ENCODE results near the gene MTMR11. TPM values are rescaled to one million over a fixed set of nuclear protein-coding genes. Genes with fewer than 3 reads are reported as not detected.
A peak's percentile ranks its signal among the peaks of the same experiment; 100 is the strongest.

MTMR11 gene
- total RNA-seq, 2 donors from 2014 or later = 2.6 to 5.6 TPM

GRCh38 chr1:149929856-149930255 is 6.8 kb downstream of the MTMR11 start:
- Mint-ChIP-seq H3K4me1 (ENCODE audit: low read depth in 2 of 2) (peaks cover 38 to 56% of the 10 kb centered on the region in 2 donors), H3K27me3 (peaks cover 0 to 11% of the 10 kb centered on the region in 2 donors), H3K36me3 (peaks cover 18% of the 10 kb centered on the region), H3K9me3 (no peaks in the 10 kb centered on the region), H3K27ac (peak overlapping the region in 1 of 2 donors; percentile 86), H3K4me3 (no peak overlapping the region)
- ATAC-seq (no peak), DNase-seq (ENCODE audit: low spot score) (no peak)

- DNase-seq (ENCODE audit: low spot score) = no peak
- peaks cover 45 to 69% of the 10 kb centered on the region in 2 donors for H3K4me1 Mint-ChIP-seq (ENCODE audit: low read depth in 2 of 2)
- peaks cover 0 to 8% of the 10 kb centered on the region in 2 donors for H3K27me3 Mint-ChIP-seq
These were observed 8.3 kb downstream of the MTMR11 start for GRCh38 chr1:149928401-149928724.

GRCh38 chr1:149927563-149928400 is 8.9 kb downstream of the MTMR11 start, which contains the start of gene SF3B4:
Gene SF3B4, minus strand, starts transcription at chr1:149927803. Its CDS starts 44 bp downstream, at chr1:149927759.
- peak within 1 kb of the TSS; percentile 86 to 98 for H3K27ac Mint-ChIP-seq
- peaks cover 39% of the 10 kb centered on the region for H3K36me3 Mint-ChIP-seq
- peaks cover 49 to 69% of the 10 kb centered on the region in 2 donors for H3K4me1 Mint-ChIP-seq (ENCODE audit: low read depth in 2 of 2)
- DNase-seq (ENCODE audit: low spot score) = peak; percentile 96
- H3K4me3 Mint-ChIP-seq = peak within 1 kb of the TSS; percentile 100
- H3K27me3 Mint-ChIP-seq = peaks cover 0 to 8% of the 10 kb centered on the region in 2 donors
- ATAC-seq = peak; percentile 99 to 100
- H3K9me3 Mint-ChIP-seq = no peaks in the 10 kb centered on the region

More at GRCh38 chr1:149928401-149928724, 8.3 kb downstream of the MTMR11 start:
- Mint-ChIP-seq H3K36me3 (peaks cover 33% of the 10 kb centered on the region), H3K4me3 (peak overlapping the region; percentile 100), H3K27ac (peak overlapping the region; percentile 86 to 98), H3K9me3 (no peaks in the 10 kb centered on the region)
- ATAC-seq = no peak

GRCh38 chr1:149927056-149927562 is 9.6 kb downstream of the MTMR11 start:
- DNase-seq (ENCODE audit: low spot score) (peak; percentile 15), ATAC-seq (peak in 1 of 2 donors; percentile 7)
- peak overlapping the region; percentile 86 to 98 for H3K27ac Mint-ChIP-seq
- peaks cover 49 to 68% of the 10 kb centered on the region in 2 donors for H3K4me1 Mint-ChIP-seq (ENCODE audit: low read depth in 2 of 2)
- no peaks in the 10 kb centered on the region for H3K9me3 Mint-ChIP-seq
- peaks cover 0 to 8% of the 10 kb centered on the region in 2 donors for H3K27me3 Mint-ChIP-seq
- peaks cover 40% of the 10 kb centered on the region for H3K36me3 Mint-ChIP-seq
- peak overlapping the region; percentile 100 for H3K4me3 Mint-ChIP-seq

- Mint-ChIP-seq H3K36me3 (peaks cover 40% of the 10 kb centered on the region), H3K27me3 (peaks cover 0 to 2% of the 10 kb centered on the region in 2 donors), H3K4me1 (ENCODE audit: low read depth in 2 of 2) (peaks cover 43 to 60% of the 10 kb centered on the region in 2 donors), H3K27ac (peak overlapping the region; percentile 86 to 98), H3K9me3 (no peaks in the 10 kb centered on the region), H3K4me3 (peak overlapping the region; percentile 100)
- DNase-seq (ENCODE audit: low spot score) (no peak), ATAC-seq (no peak)
These were observed 10.4 kb downstream of the MTMR11 start for GRCh38 chr1:149926296-149926695.

GRCh38 chr1:149925751-149926150 is 10.9 kb downstream of the MTMR11 start:
- ATAC-seq = no peak
- DNase-seq (ENCODE audit: low spot score) = peak; percentile 56
- Mint-ChIP-seq H3K36me3 (peaks cover 40% of the 10 kb centered on the region), H3K27me3 (no peaks in the 10 kb centered on the region), H3K9me3 (no peaks in the 10 kb centered on the region), H3K4me3 (peak overlapping the region; percentile 100), H3K4me1 (ENCODE audit: low read depth in 2 of 2) (peaks cover 40 to 55% of the 10 kb centered on the region in 2 donors), H3K27ac (peak overlapping the region; percentile 45 to 98)

GRCh38 chr1:149925345-149925744 is 11.3 kb downstream of the MTMR11 start:
- Mint-ChIP-seq H3K36me3 (peaks cover 40% of the 10 kb centered on the region), H3K27ac (peak overlapping the region in 1 of 2 donors; percentile 45), H3K9me3 (no peaks in the 10 kb centered on the region), H3K27me3 (no peaks in the 10 kb centered on the region), H3K4me3 (peak overlapping the region; percentile 80), H3K4me1 (ENCODE audit: low read depth in 2 of 2) (peaks cover 38 to 51% of the 10 kb centered on the region in 2 donors)
- DNase-seq (ENCODE audit: low spot score) (no peak), ATAC-seq (no peak)

GRCh38 chr1:149923626-149924025 is 13.1 kb downstream of the MTMR11 start:
- peaks cover 40% of the 10 kb centered on the region for H3K36me3 Mint-ChIP-seq
- H3K27ac Mint-ChIP-seq = peak overlapping the region in 1 of 2 donors; percentile 49
- H3K4me1 Mint-ChIP-seq (ENCODE audit: low read depth in 2 of 2) = peaks cover 36 to 41% of the 10 kb centered on the region in 2 donors
- peaks cover 3% of the 10 kb centered on the region in 2 donors for H3K27me3 Mint-ChIP-seq
- DNase-seq (ENCODE audit: low spot score) (no peak), ATAC-seq (no peak)
- H3K9me3 Mint-ChIP-seq = no peaks in the 10 kb centered on the region
- H3K4me3 Mint-ChIP-seq = peak overlapping the region; percentile 11

GRCh38 chr1:149917571-149918144 is 19.0 kb downstream of the MTMR11 start, which contains the start of gene SV2A:
Gene SV2A, minus strand, starts transcription at chr1:149917844. Its CDS starts 4,004 bp downstream, at chr1:149913840.
- DNase-seq (ENCODE audit: low spot score) = peak; percentile 51
- Mint-ChIP-seq H3K4me1 (ENCODE audit: low read depth in 2 of 2) (peaks cover 6 to 7% of the 10 kb centered on the region in 2 donors), H3K27me3 (peaks cover 9 to 16% of the 10 kb centered on the region in 2 donors), H3K9me3 (no peaks in the 10 kb centered on the region), H3K27ac (peak within 1 kb of the TSS in 1 of 2 donors; percentile 60), H3K36me3 (no peaks in the 10 kb centered on the region), H3K4me3 (peak within 1 kb of the TSS; percentile 62)
- peak in 1 of 2 donors; percentile 63 for ATAC-seq

- DNase-seq (ENCODE audit: low spot score) (no peak), ATAC-seq (no peak)
- Mint-ChIP-seq H3K9me3 (no peaks in the 10 kb centered on the region), H3K27ac (no peak overlapping the region), H3K27me3 (peaks cover 9 to 16% of the 10 kb centered on the region in 2 donors), H3K36me3 (no peaks in the 10 kb centered on the region), H3K4me1 (ENCODE audit: low read depth in 2 of 2) (peaks cover 6 to 7% of the 10 kb centered on the region in 2 donors), H3K4me3 (peak overlapping the region; percentile 62)
These were observed 19.8 kb downstream of the MTMR11 start for GRCh38 chr1:149916898-149917252.

GRCh38 chr1:149916193-149916897 is 20.3 kb downstream of the MTMR11 start:
- no peak for ATAC-seq
- H3K27me3 Mint-ChIP-seq = peaks cover 9 to 16% of the 10 kb centered on the region in 2 donors
- no peak overlapping the region for H3K27ac Mint-ChIP-seq

GRCh38 chr1:149915429-149916192 is 21.1 kb downstream of the MTMR11 start:
- DNase-seq (ENCODE audit: low spot score) (no peak), ATAC-seq (no peak)
- Mint-ChIP-seq H3K9me3 (no peaks in the 10 kb centered on the region), H3K36me3 (no peaks in the 10 kb centered on the region), H3K27ac (no peak overlapping the region), H3K4me3 (peak overlapping the region; percentile 62), H3K4me1 (ENCODE audit: low read depth in 2 of 2) (peaks cover 6 to 13% of the 10 kb centered on the region in 2 donors), H3K27me3 (peaks cover 9 to 16% of the 10 kb centered on the region in 2 donors)

More at GRCh38 chr1:149916193-149916897, 20.3 kb downstream of the MTMR11 start:
- no peak for DNase-seq (ENCODE audit: low spot score)
- H3K4me1 Mint-ChIP-seq (ENCODE audit: low read depth in 2 of 2) = peaks cover 6 to 8% of the 10 kb centered on the region in 2 donors
- H3K36me3 Mint-ChIP-seq = no peaks in the 10 kb centered on the region
- H3K4me3 Mint-ChIP-seq = peak overlapping the region; percentile 62
- H3K9me3 Mint-ChIP-seq = no peaks in the 10 kb centered on the region
